Neural cell (in vitro differentiated cells): ENCODE data around the gene ZSWIM1. TPM values are rescaled to one million over a fixed set of nuclear protein-coding genes. Genes with fewer than 3 reads are reported as not detected.

Source experiments
- H2AFZ ChIP-seq: fragments of 200-600, 300-800 bp; sonication (generic), shearing (Covaris generic); 2 replicates; pipeline ENCODE4 v1.6.0; 2014; ENCODE audit warnings: low read depth, mild to moderate bottlenecking, antibody characterized with exemption, low read length, moderate library complexity
- H3F3A ChIP-seq: fragments of 200-600 bp; shearing (Covaris generic); 2 replicates; pipeline ENCODE4 v1.6.1; 2016; ENCODE audit warnings: mild to moderate bottlenecking, moderate library complexity, mixed read lengths, antibody characterized with exemption, low read length; ENCODE audit not compliant: insufficient read depth, poor library complexity, severe bottlenecking
- H3K27ac ChIP-seq: fragments of 200-600, 300-800 bp; sonication (generic), shearing (Covaris generic); 2 replicates; pipeline ENCODE4 v1.5.1; 2014; ENCODE audit warnings: mild to moderate bottlenecking, low read length, moderate library complexity
- H3K27me3 ChIP-seq: fragments of 300-800, 200-600 bp; sonication (generic), shearing (Covaris generic); 2 replicates; pipeline ENCODE4 v1.6.0; 2014; ENCODE audit warnings: mild to moderate bottlenecking, low read depth, low read length, moderate library complexity; ENCODE audit not compliant: insufficient read depth
- H3K36me3 ChIP-seq: fragments of 300-800, 200-600 bp; sonication (generic), shearing (Covaris generic); 2 replicates; pipeline ENCODE4 v1.5.1; 2014; ENCODE audit warnings: mild to moderate bottlenecking, antibody characterized with exemption, low read length, moderate library complexity; ENCODE audit not compliant: insufficient read depth
- H3K4me2 ChIP-seq: fragments of 300-800, 200-600 bp; sonication (generic), shearing (Covaris generic); 2 replicates; pipeline ENCODE4 v1.6.0; 2014; ENCODE audit warnings: mild to moderate bottlenecking, low read length
- H3K4me3 ChIP-seq: fragments of 300-800, 200-600 bp; sonication (generic), shearing (Covaris generic); 2 replicates; pipeline ENCODE4 v1.5.1; 2014; ENCODE audit warnings: mild to moderate bottlenecking, low read length, moderate library complexity
- H3K79me2 ChIP-seq: fragments of 200-600 bp; shearing (Covaris generic); replicated peaks from 2 replicates; pipeline ENCODE4 v1.6.0; 2014; ENCODE audit warnings: mild to moderate bottlenecking, low read length, moderate library complexity; ENCODE audit not compliant: insufficient read depth
- H3K9ac ChIP-seq: fragments of 300-800, 200-600 bp; sonication (generic), shearing (Covaris generic); 2 replicates; pipeline ENCODE4 v1.6.1; 2016; ENCODE audit warnings: mild to moderate bottlenecking, low read length, mixed read lengths
- H3K9me2 ChIP-seq: fragments of 200-600 bp; shearing (Covaris generic); 2 replicates; pipeline ENCODE4 v1.6.1; 2016; ENCODE audit warnings: mild to moderate bottlenecking, low read length, mixed read lengths; ENCODE audit not compliant: insufficient read depth
- H3K9me3 ChIP-seq: fragments of 200-600, 300-800 bp; sonication (generic), shearing (Covaris generic); 2 replicates; pipeline ENCODE4 v1.6.1; 2016; ENCODE audit warnings: mild to moderate bottlenecking, mixed run types, low read length, moderate library complexity, mixed read lengths
- H4K20me1 ChIP-seq: fragments of 200-600 bp; shearing (Covaris generic); 2 replicates; pipeline ENCODE4 v1.6.1; 2016; ENCODE audit warnings: mild to moderate bottlenecking, mixed run types; ENCODE audit not compliant: insufficient read depth
- EP300 ChIP-seq: fragments of 450-650 bp; conservative IDR thresholded peaks from 2 replicates; pipeline ENCODE4 v1.6.1; 2014; ENCODE audit warnings: antibody characterized with exemption, mild to moderate bottlenecking, moderate library complexity; ENCODE audit not compliant: poor library complexity, severe bottlenecking
- EZH2 ChIP-seq: fragments of 200-600, 300-800 bp; shearing (Covaris generic), sonication (generic); IDR thresholded peaks from 2 replicates; pipeline ENCODE4 v1.6.1; 2014; ENCODE audit warnings: antibody characterized with exemption, low read length, borderline replicate concordance, mild to moderate bottlenecking; ENCODE audit not compliant: insufficient read depth, poor library complexity, severe bottlenecking
- MXI1 ChIP-seq: fragments of 450-650 bp; conservative IDR thresholded peaks from 2 replicates; pipeline ENCODE4 v1.6.1; 2014; ENCODE audit warnings: antibody characterized with exemption, mild to moderate bottlenecking; ENCODE audit not compliant: poor library complexity, severe bottlenecking
- POLR2AphosphoS5 ChIP-seq: IDR thresholded peaks from 2 replicates; pipeline ENCODE4 v1.6.1; 2012
- RAD21 ChIP-seq: fragments of 450-650 bp; conservative IDR thresholded peaks from 2 replicates; pipeline ENCODE4 v1.6.1; 2014; ENCODE audit warnings: antibody characterized with exemption, mild to moderate bottlenecking, moderate library complexity
- REST ChIP-seq: IDR thresholded peaks from 2 replicates; pipeline ENCODE4 v1.6.1; 2012; ENCODE audit warnings: borderline replicate concordance
- SMC3 ChIP-seq: fragments of 450-650 bp; conservative IDR thresholded peaks from 2 replicates; pipeline ENCODE4 v1.6.1; 2014; ENCODE audit warnings: antibody characterized with exemption, mild to moderate bottlenecking, moderate library complexity; ENCODE audit not compliant: poor library complexity
- polyA plus RNA-seq: library from polyadenylated mRNA; depleted of rRNA; stranded (reverse); fragments of >200 nt; gene quantifications from 2 replicates; pipeline ENCODE4 v1.2.3, GENCODE V29; 2014
- TF ChIP-seq, protein P1 (sequence below): fragments of 450-650 bp; IDR thresholded peaks from 2 replicates; pipeline ENCODE4 v1.5.1; 2014; ENCODE audit warnings: antibody characterized with exemption, mild to moderate bottlenecking, moderate library complexity; ENCODE audit not compliant: poor library complexity, severe bottlenecking

Gene ZSWIM1
- polyA plus RNA-seq, 1 donor from 2014 or later = 3.3 TPM

GRCh38 chr20:45905505-45906079 lies 24.6 kb downstream of the ZSWIM1 start:
- no peaks in the 10 kb centered on the region for H3K9me2 ChIP-seq
- TF ChIP-seq POLR2AphosphoS5 (no peak), EZH2 (no peak), RAD21 (no peak), SMC3 (no peak)
- TF ChIP-seq, protein P1, sequence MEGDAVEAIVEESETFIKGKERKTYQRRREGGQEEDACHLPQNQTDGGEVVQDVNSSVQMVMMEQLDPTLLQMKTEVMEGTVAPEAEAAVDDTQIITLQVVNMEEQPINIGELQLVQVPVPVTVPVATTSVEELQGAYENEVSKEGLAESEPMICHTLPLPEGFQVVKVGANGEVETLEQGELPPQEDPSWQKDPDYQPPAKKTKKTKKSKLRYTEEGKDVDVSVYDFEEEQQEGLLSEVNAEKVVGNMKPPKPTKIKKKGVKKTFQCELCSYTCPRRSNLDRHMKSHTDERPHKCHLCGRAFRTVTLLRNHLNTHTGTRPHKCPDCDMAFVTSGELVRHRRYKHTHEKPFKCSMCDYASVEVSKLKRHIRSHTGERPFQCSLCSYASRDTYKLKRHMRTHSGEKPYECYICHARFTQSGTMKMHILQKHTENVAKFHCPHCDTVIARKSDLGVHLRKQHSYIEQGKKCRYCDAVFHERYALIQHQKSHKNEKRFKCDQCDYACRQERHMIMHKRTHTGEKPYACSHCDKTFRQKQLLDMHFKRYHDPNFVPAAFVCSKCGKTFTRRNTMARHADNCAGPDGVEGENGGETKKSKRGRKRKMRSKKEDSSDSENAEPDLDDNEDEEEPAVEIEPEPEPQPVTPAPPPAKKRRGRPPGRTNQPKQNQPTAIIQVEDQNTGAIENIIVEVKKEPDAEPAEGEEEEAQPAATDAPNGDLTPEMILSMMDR = no peak
- H3K9me3 ChIP-seq = no peaks in the 10 kb centered on the region
- H3K4me2 ChIP-seq = no peak overlapping the region
- H2AFZ ChIP-seq = no peak overlapping the region
- no peaks in the 10 kb centered on the region for H3K36me3 ChIP-seq
- no peaks in the 10 kb centered on the region for H3K27me3 ChIP-seq
- H3K79me2 ChIP-seq = no peaks in the 10 kb centered on the region
- H3K27ac ChIP-seq = no peak overlapping the region
- no peak overlapping the region for H3K9ac ChIP-seq
- H3K4me3 ChIP-seq = no peak overlapping the region
- H3F3A ChIP-seq = no peaks in the 10 kb centered on the region
- H4K20me1 ChIP-seq = no peaks in the 10 kb centered on the region

DNA sequence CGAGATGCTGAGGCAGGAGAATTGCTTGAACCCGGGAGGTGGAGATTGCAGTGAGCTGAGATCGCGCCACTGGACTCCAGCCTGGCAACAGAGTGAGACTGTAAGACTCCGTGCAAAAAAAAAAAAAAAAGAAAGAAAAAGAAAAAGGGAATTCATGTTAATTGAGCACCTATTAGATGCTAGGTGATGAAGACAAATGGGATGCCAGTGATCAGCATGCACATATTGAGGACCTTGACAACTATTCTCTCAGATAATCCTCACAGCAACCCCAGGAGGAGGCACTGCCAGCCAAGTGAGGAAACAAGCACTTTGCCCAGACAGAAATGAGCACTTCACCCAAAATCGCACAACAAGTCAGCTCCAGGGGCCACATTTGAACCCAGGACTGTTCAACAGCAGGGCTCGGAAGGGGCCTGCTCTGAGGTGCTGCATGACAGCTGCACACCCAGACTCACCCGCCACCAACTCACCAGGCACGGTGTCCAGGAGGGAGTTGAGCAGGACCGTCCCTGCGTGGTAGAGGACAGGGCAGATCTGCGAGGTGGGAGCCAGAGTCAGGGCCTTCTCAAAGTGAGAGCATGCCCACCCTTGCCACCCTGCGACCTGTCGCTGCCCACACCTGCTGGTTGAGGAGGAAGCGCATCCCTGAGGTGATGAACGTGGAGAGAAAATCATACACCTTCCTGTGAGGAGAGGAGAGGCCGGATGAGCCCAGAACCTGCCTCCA lies 26.4 kb downstream of the ZSWIM1 start:
- no peak overlapping the region for H3K4me3 ChIP-seq
- no peaks in the 10 kb centered on the region for H3K27me3 ChIP-seq
- TF ChIP-seq REST = no peak
- TF ChIP-seq RAD21 = no peak
- TF ChIP-seq SMC3 = no peak
- no peak for TF ChIP-seq EP300
- TF ChIP-seq MXI1 = no peak
- no peaks in the 10 kb centered on the region for H3K9me3 ChIP-seq
- H3K36me3 ChIP-seq = no peaks in the 10 kb centered on the region
- H3K79me2 ChIP-seq = no peaks in the 10 kb centered on the region
- no peaks in the 10 kb centered on the region for H3K9me2 ChIP-seq
- H3F3A ChIP-seq = no peaks in the 10 kb centered on the region
- no peaks in the 10 kb centered on the region for H4K20me1 ChIP-seq
- no peak overlapping the region for H2AFZ ChIP-seq
- H3K4me2 ChIP-seq = no peak overlapping the region
- H3K27ac ChIP-seq = no peak overlapping the region
- H3K9ac ChIP-seq = no peak overlapping the region
